Measurements from ENCODE around the gene ELF1.

DNA sequence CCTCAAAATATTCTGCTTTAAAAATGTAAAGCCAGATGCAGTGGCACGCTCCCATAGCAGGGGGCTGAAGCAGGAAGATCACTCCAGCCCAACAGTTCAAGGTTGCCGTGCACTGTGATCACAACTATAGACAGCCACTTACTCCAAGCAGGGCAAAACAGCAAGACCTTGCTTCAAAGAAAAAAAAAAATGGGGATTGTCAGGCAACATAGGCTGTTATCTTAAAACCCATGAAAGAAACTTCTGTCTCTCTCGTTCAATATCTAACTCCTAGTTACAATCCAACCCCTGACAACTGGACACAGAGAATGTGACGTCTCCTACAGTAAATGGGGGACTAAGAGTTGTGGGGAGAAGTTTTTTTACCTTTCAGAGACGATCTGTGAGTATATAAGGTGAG lies 17.4 kb downstream of the ELF1 start:
- TF ChIP-seq GATA2 (IDR thresholded peaks at IDR 0.05; ENCODE audit: low read depth, low read length) (no peak), GATA3 (IDR thresholded peaks at IDR 0.05; ENCODE audit: low read depth, low read length) (no peak)

All from SH-SY5Y (cell line).